HG02623 (cell line): ENCODE results near the gene LAMB1.

Experiments
- ATAC-seq: cut with Tn5 transposase; IDR thresholded peaks from one replicate; pipeline ENCODE4 v1.9.1; 2021; ENCODE audit warnings: moderate library complexity; ENCODE audit not compliant: unreplicated experiment

Gene LAMB1

GRCh38 chr7:108018668-108019067 is 15.7 kb upstream of the LAMB1 start:
- no peak for ATAC-seq

GRCh38 chr7:108017776-108018151 is 14.8 kb upstream of the LAMB1 start:
- no peak for ATAC-seq

- ATAC-seq, result no peak
Measured at GRCh38 chr7:108016841-108017775, 14.1 kb upstream of the LAMB1 start.

- no peak for ATAC-seq
Measured at GRCh38 chr7:108015740-108016139, 12.8 kb upstream of the LAMB1 start.

GRCh38 chr7:108014747-108015682 is 12.1 kb upstream of the LAMB1 start:
- ATAC-seq, result no peak

GRCh38 chr7:108014215-108014614 is 11.3 kb upstream of the LAMB1 start:
- no peak for ATAC-seq

- no peak for ATAC-seq
Measured at GRCh38 chr7:108012499-108013430, 9.8 kb upstream of the LAMB1 start.

GRCh38 chr7:108010377-108010776 is 7.4 kb upstream of the LAMB1 start:
- ATAC-seq, result no peak

- ATAC-seq, result no peak
Measured at GRCh38 chr7:108009873-108010272, 6.9 kb upstream of the LAMB1 start.

- ATAC-seq, result no peak
Measured at GRCh38 chr7:108008827-108009226, 5.9 kb upstream of the LAMB1 start.

- ATAC-seq, result no peak
Measured at GRCh38 chr7:108008240-108008639, 5.3 kb upstream of the LAMB1 start.

- ATAC-seq, result no peak
Measured at GRCh38 chr7:108007762-108008161, 4.8 kb upstream of the LAMB1 start.

GRCh38 chr7:108007261-108007660 is 4.3 kb upstream of the LAMB1 start:
- no peak for ATAC-seq

- no peak for ATAC-seq
Measured at GRCh38 chr7:108004220-108005142, 1.5 kb upstream of the LAMB1 start.

GRCh38 chr7:108003599-108003935 is 606 bp upstream of the LAMB1 start:
- no peak for ATAC-seq

GRCh38 chr7:108001764-108002725 is 916 bp downstream of the LAMB1 start:
- ATAC-seq, result no peak

- no peak for ATAC-seq
Measured at GRCh38 chr7:108000875-108001763, 1.8 kb downstream of the LAMB1 start.
